GM23338 (cell line): ENCODE results near the gene OXCT2. TPM values are rescaled to one million over a fixed set of nuclear protein-coding genes. Genes with fewer than 3 reads are reported as not detected.

Experiments
- ATAC-seq: fragments of 200-7000 bp; cut with Tn5 transposase; 3 replicates; pipeline ENCODE4 v1.9.1; 2020
- DNase-seq: peaks from one replicate; pipeline ENCODE4 v3.0.0-alpha.2; 2015; ENCODE audit warnings: low spot score
- H2AFZ ChIP-seq: fragments of 200-600 bp; sonication (generic); 2 replicates; pipeline ENCODE4 v1.8.0; 2016; ENCODE audit warnings: antibody characterized with exemption, mild to moderate bottlenecking, moderate library complexity
- H3F3A ChIP-seq: fragments of 200-600 bp; sonication (generic); replicated peaks from 2 replicates; pipeline ENCODE4 v1.8.0; 2017; ENCODE audit warnings: antibody characterized with exemption, mixed run types, low read depth
- H3K27ac ChIP-seq: fragments of 200-600 bp; sonication (generic); 2 replicates; pipeline ENCODE4 v1.6.1; 2016; ENCODE audit warnings: low read depth
- H3K27me3 ChIP-seq: fragments of 200-600 bp; sonication (generic); 2 replicates; pipeline ENCODE4 v1.8.0; 2016; ENCODE audit warnings: mild to moderate bottlenecking, mixed run types, moderate library complexity; ENCODE audit not compliant: insufficient read depth
- H3K36me3 ChIP-seq: fragments of 200-600 bp; sonication (generic); 2 replicates; pipeline ENCODE4 v1.8.0; 2016; ENCODE audit warnings: mild to moderate bottlenecking; ENCODE audit not compliant: insufficient read depth
- H3K4me1 ChIP-seq: fragments of 200-600 bp; sonication (generic); 2 replicates; pipeline ENCODE4 v1.8.0; 2016; ENCODE audit warnings: mild to moderate bottlenecking, moderate library complexity; ENCODE audit not compliant: insufficient read depth
- H3K4me2 ChIP-seq: fragments of 200-600 bp; sonication (generic); 2 replicates; pipeline ENCODE4 v1.7.1; 2017; ENCODE audit warnings: mixed run types
- H3K4me3 ChIP-seq: fragments of 200-600 bp; sonication (generic); 2 replicates; pipeline ENCODE4 v1.6.1; 2016; ENCODE audit warnings: mixed run types
- H3K79me2 ChIP-seq: fragments of 200-600 bp; sonication (generic); replicated peaks from 2 replicates; pipeline ENCODE4 v1.8.0; 2017; ENCODE audit warnings: mild to moderate bottlenecking; ENCODE audit not compliant: insufficient read depth
- H3K9me2 ChIP-seq: fragments of 200-600 bp; sonication (generic); 2 replicates; pipeline ENCODE4 v1.8.0; 2017; ENCODE audit not compliant: insufficient read depth
- H4K20me1 ChIP-seq: fragments of 200-600 bp; sonication (generic); replicated peaks from 2 replicates; pipeline ENCODE4 v1.8.0; 2017; ENCODE audit warnings: mild to moderate bottlenecking; ENCODE audit not compliant: insufficient read depth
- H3K27ac Mint-ChIP-seq: 2 replicates; pipeline ENCODE4 v1.8.0; 2020; ENCODE audit warnings: inconsistent platforms, mild to moderate bottlenecking, moderate library complexity, mixed read lengths
- H3K27me3 Mint-ChIP-seq: 3 replicates; pipeline ENCODE4 v1.8.0; 2022; ENCODE audit warnings: low read depth, mild to moderate bottlenecking, moderate library complexity, mixed read lengths, inconsistent platforms; ENCODE audit not compliant: insufficient read depth, poor library complexity
- H3K36me3 Mint-ChIP-seq: 3 replicates; pipeline ENCODE4 v1.8.0; 2021; ENCODE audit warnings: low read depth, mild to moderate bottlenecking, inconsistent platforms, moderate library complexity, mixed read lengths
- H3K4me1 Mint-ChIP-seq: 3 replicates; pipeline ENCODE4 v1.8.0; 2020; ENCODE audit warnings: mild to moderate bottlenecking, inconsistent platforms, mixed read lengths
- H3K4me3 Mint-ChIP-seq: 3 replicates; pipeline ENCODE4 v1.8.0; 2021; ENCODE audit warnings: moderate library complexity, mild to moderate bottlenecking, inconsistent platforms, mixed read lengths
- H3K9me3 Mint-ChIP-seq: 3 replicates; pipeline ENCODE4 v1.8.0; 2020; ENCODE audit warnings: moderate library complexity, mild to moderate bottlenecking, inconsistent platforms, mixed read lengths
- CREB1 ChIP-seq: fragments of 250-450 bp; sonication (Bioruptor Pico); IDR thresholded peaks from 2 replicates; pipeline ENCODE4 v1.5.0; 2020; ENCODE audit warnings: low read depth, mild to moderate bottlenecking, moderate library complexity
- CTCF ChIP-seq, 2 experiments: fragments of 200-600 bp in 1 of 2; sonication (generic) in 1 of 2; conservative IDR thresholded peaks; 2 replicates each; pipeline versions ENCODE4 v1.5.1 to v1.6.1; 2016 to 2017; ENCODE audit warnings: antibody characterized with exemption in 2 of 2, low read depth in 2 of 2, mild to moderate bottlenecking in 2 of 2, moderate library complexity in 1 of 2
- EZH2 ChIP-seq: fragments of 200-600 bp; sonication (generic); IDR thresholded peaks from one replicate; pipeline ENCODE4 v1.8.0; 2017; ENCODE audit warnings: antibody characterized with exemption, mild to moderate bottlenecking, low read depth; ENCODE audit not compliant: unreplicated experiment
- EZH2phosphoT487 ChIP-seq: fragments of 200-600 bp; sonication (generic); IDR thresholded peaks from one replicate; pipeline ENCODE4 v1.8.1; 2018; ENCODE audit warnings: antibody characterized with exemption; ENCODE audit not compliant: unreplicated experiment
- JUNB ChIP-seq: IDR thresholded peaks from one replicate; pipeline ENCODE4 v1.6.1; 2016; ENCODE audit warnings: antibody characterized with exemption; ENCODE audit not compliant: unreplicated experiment
- NANOG ChIP-seq: IDR thresholded peaks from 2 replicates; pipeline ENCODE4 v1.6.1; 2016; ENCODE audit warnings: antibody characterized with exemption, borderline replicate concordance
- POLR2AphosphoS5 ChIP-seq: IDR thresholded peaks from 2 replicates; pipeline ENCODE4 v1.6.1; 2016; ENCODE audit warnings: antibody characterized with exemption, low read depth
- REST ChIP-seq: IDR thresholded peaks from one replicate; pipeline ENCODE4 v1.6.1; 2018; ENCODE audit warnings: antibody characterized with exemption; ENCODE audit not compliant: unreplicated experiment
- STAT1 ChIP-seq: IDR thresholded peaks from one replicate; pipeline ENCODE4 v1.6.1; 2016; ENCODE audit warnings: antibody characterized with exemption; ENCODE audit not compliant: unreplicated experiment
- ZNF114 ChIP-seq: fragments of 250-450 bp; sonication (Bioruptor Pico); IDR thresholded peaks from 2 replicates; pipeline ENCODE4 v1.5.0; 2020; ENCODE audit warnings: mild to moderate bottlenecking, moderate library complexity
- ZNF331 ChIP-seq: fragments of 250-450 bp; sonication (Bioruptor Pico); IDR thresholded peaks from 2 replicates; pipeline ENCODE4 v1.5.0; 2020; ENCODE audit warnings: low read depth, mild to moderate bottlenecking, moderate library complexity
- ZNF462 ChIP-seq: fragments of 250-450 bp; sonication (Bioruptor Pico); IDR thresholded peaks from 2 replicates; pipeline ENCODE4 v1.5.0; 2020; ENCODE audit warnings: mild to moderate bottlenecking, moderate library complexity
- polyA plus RNA-seq: library from polyadenylated mRNA; unstranded; fragments of >200 nt; fragmentation: Nextera tagmentation; extraction: Ambion mirVana; gene quantifications from 2 replicates; pipeline ENCODE4 v1.2.1, GENCODE V29; 2016
- total RNA-seq: library from RNA; depleted of rRNA; stranded (reverse); fragments of >200 nt; shearing (Covaris generic); gene quantifications from 2 replicates; pipeline ENCODE4 v1.2.3, GENCODE V29; 2014
- TF ChIP-seq, protein P1 (sequence below): IDR thresholded peaks from 2 replicates; pipeline ENCODE4 v1.6.1; 2016; ENCODE audit warnings: antibody characterized with exemption

OXCT2 gene
- total and polyA plus RNA-seq, 2 experiments from 2014 or later = 1.4 to 2.8 TPM

- H3K4me1 ChIP-seq = no peaks in the 10 kb centered on the region
- DNase-seq (no peak), ATAC-seq (no peak)
- H3K4me3 Mint-ChIP-seq = no peak overlapping the region
- H3K9me3 Mint-ChIP-seq = peaks cover 15% of the 10 kb centered on the region; the same call in 2 of the 3 replicates
- no peak overlapping the region for H2AFZ ChIP-seq
- H3K79me2 ChIP-seq = no peaks in the 10 kb centered on the region
- peaks cover 3% of the 10 kb centered on the region for H3K27me3 Mint-ChIP-seq
- H3K27ac ChIP-seq = no peak overlapping the region
- H3K27me3 ChIP-seq = no peaks in the 10 kb centered on the region
- H3K4me3 ChIP-seq = no peak overlapping the region
- no peaks in the 10 kb centered on the region for H3K36me3 ChIP-seq
- H4K20me1 ChIP-seq = no peaks in the 10 kb centered on the region
- H3F3A ChIP-seq = no peaks in the 10 kb centered on the region
- no peaks in the 10 kb centered on the region for H3K9me2 ChIP-seq
- H3K4me1 Mint-ChIP-seq = no peaks in the 10 kb centered on the region
- H3K27ac Mint-ChIP-seq = no peak overlapping the region
- no peak overlapping the region for H3K4me2 ChIP-seq
- peaks cover 22% of the 10 kb centered on the region for H3K36me3 Mint-ChIP-seq
- TF ChIP-seq ZNF114 = no peak
- TF ChIP-seq EZH2 = no peak
- TF ChIP-seq ZNF462 (CRISPR knock-in tag) = no peak
- no peak for TF ChIP-seq ZNF331
- no peak for TF ChIP-seq CREB1
- no peak for TF ChIP-seq POLR2AphosphoS5
- no peak for TF ChIP-seq CTCF (conservative IDR thresholded peaks at IDR 0.05; ENCODE audit: low read depth in 2 of 2)
- TF ChIP-seq JUNB = no peak
- TF ChIP-seq NANOG = no peak
- TF ChIP-seq, protein P1, sequence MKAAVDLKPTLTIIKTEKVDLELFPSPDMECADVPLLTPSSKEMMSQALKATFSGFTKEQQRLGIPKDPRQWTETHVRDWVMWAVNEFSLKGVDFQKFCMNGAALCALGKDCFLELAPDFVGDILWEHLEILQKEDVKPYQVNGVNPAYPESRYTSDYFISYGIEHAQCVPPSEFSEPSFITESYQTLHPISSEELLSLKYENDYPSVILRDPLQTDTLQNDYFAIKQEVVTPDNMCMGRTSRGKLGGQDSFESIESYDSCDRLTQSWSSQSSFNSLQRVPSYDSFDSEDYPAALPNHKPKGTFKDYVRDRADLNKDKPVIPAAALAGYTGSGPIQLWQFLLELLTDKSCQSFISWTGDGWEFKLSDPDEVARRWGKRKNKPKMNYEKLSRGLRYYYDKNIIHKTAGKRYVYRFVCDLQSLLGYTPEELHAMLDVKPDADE = no peak
- TF ChIP-seq REST = no peak
- no peak for TF ChIP-seq EZH2phosphoT487
- no peak for TF ChIP-seq STAT1
These were observed 8.3 kb downstream of the OXCT2 start for GRCh38 chr1:39762550-39763540.
